Measurements from ENCODE around the gene RBPJL.

DNA sequence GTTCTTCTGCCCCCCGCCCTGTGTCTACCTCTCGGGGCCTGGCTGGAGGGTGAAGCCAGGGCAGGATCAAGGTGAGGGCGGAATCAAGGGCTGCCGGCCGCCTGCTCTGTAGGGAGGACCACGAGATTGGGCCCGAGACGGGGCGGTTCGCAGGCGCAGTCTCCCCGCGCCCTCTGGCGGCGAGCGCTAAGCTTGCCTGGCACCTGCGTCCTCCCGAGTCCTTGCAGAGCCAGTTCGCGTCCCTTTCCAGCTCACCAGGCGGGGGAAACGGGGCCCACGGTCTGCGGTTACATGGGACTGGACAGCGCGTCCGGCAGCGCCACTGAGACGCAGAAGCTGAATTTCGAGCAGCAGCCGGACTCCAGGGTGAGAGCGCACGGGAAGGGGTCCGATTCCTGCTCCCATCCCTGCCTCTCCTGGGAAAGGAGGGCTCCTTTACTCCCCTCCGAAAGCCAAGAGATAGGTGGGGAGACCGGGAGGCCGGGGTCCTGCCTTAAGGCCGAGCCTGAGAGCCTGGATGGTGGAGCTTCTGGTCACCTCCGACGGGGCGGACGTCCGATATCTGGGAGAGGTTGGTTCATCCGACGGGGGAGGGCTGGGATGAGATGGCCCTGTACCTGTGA lies 5.1 kb downstream of the RBPJL start:
- TF ChIP-seq EZH2 (IDR thresholded peaks at IDR 0.05; ENCODE audit: borderline replicate concordance) (no peak), EZH2phosphoT487 (IDR thresholded peaks at IDR 0.05; ENCODE audit: low read depth, severe bottlenecking, unreplicated experiment) (no peak)
- TF ChIP-seq, protein P1, sequence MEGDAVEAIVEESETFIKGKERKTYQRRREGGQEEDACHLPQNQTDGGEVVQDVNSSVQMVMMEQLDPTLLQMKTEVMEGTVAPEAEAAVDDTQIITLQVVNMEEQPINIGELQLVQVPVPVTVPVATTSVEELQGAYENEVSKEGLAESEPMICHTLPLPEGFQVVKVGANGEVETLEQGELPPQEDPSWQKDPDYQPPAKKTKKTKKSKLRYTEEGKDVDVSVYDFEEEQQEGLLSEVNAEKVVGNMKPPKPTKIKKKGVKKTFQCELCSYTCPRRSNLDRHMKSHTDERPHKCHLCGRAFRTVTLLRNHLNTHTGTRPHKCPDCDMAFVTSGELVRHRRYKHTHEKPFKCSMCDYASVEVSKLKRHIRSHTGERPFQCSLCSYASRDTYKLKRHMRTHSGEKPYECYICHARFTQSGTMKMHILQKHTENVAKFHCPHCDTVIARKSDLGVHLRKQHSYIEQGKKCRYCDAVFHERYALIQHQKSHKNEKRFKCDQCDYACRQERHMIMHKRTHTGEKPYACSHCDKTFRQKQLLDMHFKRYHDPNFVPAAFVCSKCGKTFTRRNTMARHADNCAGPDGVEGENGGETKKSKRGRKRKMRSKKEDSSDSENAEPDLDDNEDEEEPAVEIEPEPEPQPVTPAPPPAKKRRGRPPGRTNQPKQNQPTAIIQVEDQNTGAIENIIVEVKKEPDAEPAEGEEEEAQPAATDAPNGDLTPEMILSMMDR (IDR thresholded peaks at IDR 0.05; ENCODE audit: poor library complexity) = peak; percentile 78
